ENCODE data around the gene PI4K2A.
"Not testable (repeated sequence)": the region's sequence is repeated elsewhere in the genome, so short reads cannot be mapped to it uniquely, and the experiment has no call there.

PI4K2A gene

GRCh38 chr10:97679594-97679993, 39.1 kb downstream of the PI4K2A start:
- no peak for TF ChIP-seq POLR2A (IDR thresholded peaks at IDR 0.05; ENCODE audit: low read depth, low read length)
- no peak for TF ChIP-seq TAF1 (IDR thresholded peaks at IDR 0.05; ENCODE audit: borderline replicate concordance, low read depth, low read length)
- no peak for TF ChIP-seq POLR2AphosphoS5 (IDR thresholded peaks at IDR 0.05; ENCODE audit: low read depth, low read length)
- DNase-seq (ENCODE audit: insufficient read length) (no peak), FAIRE-seq (no peak)

- no peak for DNase-seq (ENCODE audit: insufficient read length)
- FAIRE-seq: no peak
- TF ChIP-seq POLR2AphosphoS5 (IDR thresholded peaks at IDR 0.05; ENCODE audit: low read depth, low read length) (no peak), POLR2A (IDR thresholded peaks at IDR 0.05; ENCODE audit: low read depth, low read length) (no peak), TAF1 (IDR thresholded peaks at IDR 0.05; ENCODE audit: borderline replicate concordance, low read depth, low read length) (no peak)
Observed at GRCh38 chr10:97682042-97682441, 41.6 kb downstream of the PI4K2A start.

- FAIRE-seq (no peak), DNase-seq (ENCODE audit: insufficient read length) (no peak)
- TF ChIP-seq TAF1 (IDR thresholded peaks at IDR 0.05; ENCODE audit: borderline replicate concordance, low read depth, low read length) (no peak), POLR2AphosphoS5 (IDR thresholded peaks at IDR 0.05; ENCODE audit: low read depth, low read length) (no peak), POLR2A (IDR thresholded peaks at IDR 0.05; ENCODE audit: low read depth, low read length) (no peak)
Observed at GRCh38 chr10:97683556-97684367, 43.3 kb downstream of the PI4K2A start.

GRCh38 chr10:97684368-97684713, 43.9 kb downstream of the PI4K2A start:
- not testable (repeated sequence) for FAIRE-seq; DNase-seq (ENCODE audit: insufficient read length)

- FAIRE-seq (no peak), DNase-seq (ENCODE audit: insufficient read length) (no peak)
- no peak for TF ChIP-seq TAF1 (IDR thresholded peaks at IDR 0.05; ENCODE audit: borderline replicate concordance, low read depth, low read length)
- no peak for TF ChIP-seq POLR2A (IDR thresholded peaks at IDR 0.05; ENCODE audit: low read depth, low read length)
- no peak for TF ChIP-seq POLR2AphosphoS5 (IDR thresholded peaks at IDR 0.05; ENCODE audit: low read depth, low read length)
Observed at GRCh38 chr10:97684866-97685394, 44.5 kb downstream of the PI4K2A start.

- DNase-seq (ENCODE audit: insufficient read length) (no peak), FAIRE-seq (no peak)
- TF ChIP-seq POLR2A (IDR thresholded peaks at IDR 0.05; ENCODE audit: low read depth, low read length) (no peak), TAF1 (IDR thresholded peaks at IDR 0.05; ENCODE audit: borderline replicate concordance, low read depth, low read length) (no peak), POLR2AphosphoS5 (IDR thresholded peaks at IDR 0.05; ENCODE audit: low read depth, low read length) (no peak)
Observed at GRCh38 chr10:97685395-97685958, 45.0 kb downstream of the PI4K2A start.

- DNase-seq (ENCODE audit: insufficient read length): no peak
- FAIRE-seq: peak; percentile 76
- no peak for TF ChIP-seq TAF1 (IDR thresholded peaks at IDR 0.05; ENCODE audit: borderline replicate concordance, low read depth, low read length)
- no peak for TF ChIP-seq POLR2A (IDR thresholded peaks at IDR 0.05; ENCODE audit: low read depth, low read length)
- no peak for TF ChIP-seq POLR2AphosphoS5 (IDR thresholded peaks at IDR 0.05; ENCODE audit: low read depth, low read length)
Observed at GRCh38 chr10:97686301-97686961, 46.0 kb downstream of the PI4K2A start.

GRCh38 chr10:97686962-97687784, 46.7 kb downstream of the PI4K2A start, which contains the start of gene AVPI1:
Gene AVPI1, minus strand, starts transcription at chr10:97687241. Its CDS starts 7,336 bp downstream, at chr10:97679905.
- DNase-seq (ENCODE audit: insufficient read length) (peak; percentile 89), FAIRE-seq (peak; percentile 93)
- TF ChIP-seq POLR2A (IDR thresholded peaks at IDR 0.05; ENCODE audit: low read depth, low read length) (peak; percentile 42; the same call in 1 of the 2 replicates), POLR2AphosphoS5 (IDR thresholded peaks at IDR 0.05; ENCODE audit: low read depth, low read length) (no peak), TAF1 (IDR thresholded peaks at IDR 0.05; ENCODE audit: borderline replicate concordance, low read depth, low read length) (no peak)

- FAIRE-seq (no peak), DNase-seq (ENCODE audit: insufficient read length) (no peak)
- TF ChIP-seq POLR2AphosphoS5 (IDR thresholded peaks at IDR 0.05; ENCODE audit: low read depth, low read length) (no peak), POLR2A (IDR thresholded peaks at IDR 0.05; ENCODE audit: low read depth, low read length) (no peak)
Observed at GRCh38 chr10:97687785-97688781, 47.6 kb downstream of the PI4K2A start.

GRCh38 chr10:97689559-97690020, 49.1 kb downstream of the PI4K2A start:
- DNase-seq (ENCODE audit: insufficient read length) (no peak), FAIRE-seq (no peak)
- TF ChIP-seq TAF1 (IDR thresholded peaks at IDR 0.05; ENCODE audit: borderline replicate concordance, low read depth, low read length) (no peak), POLR2AphosphoS5 (IDR thresholded peaks at IDR 0.05; ENCODE audit: low read depth, low read length) (no peak), POLR2A (IDR thresholded peaks at IDR 0.05; ENCODE audit: low read depth, low read length) (no peak)
